Subcutaneous adipose tissue (tissue), 4 donors: Measurements from ENCODE around the gene CCSER2. TPM values are rescaled to one million over a fixed set of nuclear protein-coding genes. Genes with fewer than 3 reads are reported as not detected.

Experiments
- total RNA-seq, 4 donors: library from RNA; depleted of rRNA; stranded (reverse); fragments of >200 nt; gene quantifications; one replicate each; pipeline ENCODE4 v1.1.0, GENCODE V29; 2016
- TF ChIP-seq, protein P1 (sequence below): fragments of 450-650 bp; IDR thresholded peaks from one replicate; pipeline ENCODE4 v1.5.1; 2016; ENCODE audit warnings: low read depth, mild to moderate bottlenecking, control low read depth, antibody characterized with exemption, moderate library complexity

Gene CCSER2
- total RNA-seq, 4 donors from 2014 or later, result 43.7 to 63.9 (median 58.1) TPM

DNA sequence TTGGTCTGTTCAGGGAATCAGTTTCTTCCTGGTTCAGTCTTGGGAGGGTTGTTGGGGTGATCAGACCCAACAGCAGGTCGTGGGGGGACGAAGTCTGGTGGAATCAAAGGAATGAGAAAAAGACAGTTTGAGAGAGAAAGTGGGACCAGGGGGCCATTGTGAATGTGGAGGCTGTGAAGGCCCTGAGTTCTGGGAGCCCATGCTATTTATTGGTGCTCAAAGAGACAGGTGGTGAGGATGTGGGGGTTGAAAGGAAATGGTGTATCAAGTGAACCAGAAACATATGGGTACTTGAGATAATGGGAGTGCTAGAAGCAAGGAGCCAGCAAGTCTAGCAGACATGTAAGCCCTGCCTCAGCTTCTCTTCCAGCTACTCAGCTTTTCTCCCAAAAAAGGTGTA, 84.1 kb downstream of the CCSER2 start:
- TF ChIP-seq, protein P1, sequence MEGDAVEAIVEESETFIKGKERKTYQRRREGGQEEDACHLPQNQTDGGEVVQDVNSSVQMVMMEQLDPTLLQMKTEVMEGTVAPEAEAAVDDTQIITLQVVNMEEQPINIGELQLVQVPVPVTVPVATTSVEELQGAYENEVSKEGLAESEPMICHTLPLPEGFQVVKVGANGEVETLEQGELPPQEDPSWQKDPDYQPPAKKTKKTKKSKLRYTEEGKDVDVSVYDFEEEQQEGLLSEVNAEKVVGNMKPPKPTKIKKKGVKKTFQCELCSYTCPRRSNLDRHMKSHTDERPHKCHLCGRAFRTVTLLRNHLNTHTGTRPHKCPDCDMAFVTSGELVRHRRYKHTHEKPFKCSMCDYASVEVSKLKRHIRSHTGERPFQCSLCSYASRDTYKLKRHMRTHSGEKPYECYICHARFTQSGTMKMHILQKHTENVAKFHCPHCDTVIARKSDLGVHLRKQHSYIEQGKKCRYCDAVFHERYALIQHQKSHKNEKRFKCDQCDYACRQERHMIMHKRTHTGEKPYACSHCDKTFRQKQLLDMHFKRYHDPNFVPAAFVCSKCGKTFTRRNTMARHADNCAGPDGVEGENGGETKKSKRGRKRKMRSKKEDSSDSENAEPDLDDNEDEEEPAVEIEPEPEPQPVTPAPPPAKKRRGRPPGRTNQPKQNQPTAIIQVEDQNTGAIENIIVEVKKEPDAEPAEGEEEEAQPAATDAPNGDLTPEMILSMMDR, result no peak

DNA sequence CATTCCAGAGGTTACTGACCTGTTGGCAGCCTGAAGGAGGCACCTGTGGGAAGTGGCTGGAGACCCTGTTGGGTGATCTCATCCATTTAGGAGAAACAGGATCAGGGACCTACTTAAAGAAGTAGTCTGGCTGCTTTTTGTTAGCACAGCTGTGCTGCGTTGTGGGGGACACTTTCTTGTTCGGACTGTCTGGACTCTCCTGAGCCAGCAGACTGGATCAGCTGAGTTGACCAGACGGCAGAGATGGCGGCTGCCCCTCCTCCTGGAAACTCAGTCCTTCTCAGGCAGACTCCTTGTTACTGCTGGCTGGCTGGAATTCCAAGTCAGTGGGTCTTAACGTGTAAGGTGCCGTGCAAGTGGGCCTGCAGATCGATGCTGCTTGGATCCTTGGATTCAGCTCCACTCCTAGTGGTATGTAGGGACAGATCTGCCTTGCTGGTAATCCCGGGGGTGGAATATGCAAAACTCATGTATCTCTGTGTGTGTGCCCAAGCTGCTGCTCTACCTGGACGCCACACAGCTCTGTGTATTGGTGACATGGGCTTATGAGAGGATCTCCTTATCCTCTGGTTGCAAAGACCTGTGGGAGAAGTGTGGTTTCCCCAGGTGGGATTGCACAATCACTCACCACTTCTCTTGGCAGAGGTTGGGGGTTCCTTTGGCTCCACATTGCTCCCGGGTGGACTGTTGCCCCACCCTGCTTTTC, 87.3 kb downstream of the CCSER2 start:
- TF ChIP-seq, protein P1, result no peak

DNA sequence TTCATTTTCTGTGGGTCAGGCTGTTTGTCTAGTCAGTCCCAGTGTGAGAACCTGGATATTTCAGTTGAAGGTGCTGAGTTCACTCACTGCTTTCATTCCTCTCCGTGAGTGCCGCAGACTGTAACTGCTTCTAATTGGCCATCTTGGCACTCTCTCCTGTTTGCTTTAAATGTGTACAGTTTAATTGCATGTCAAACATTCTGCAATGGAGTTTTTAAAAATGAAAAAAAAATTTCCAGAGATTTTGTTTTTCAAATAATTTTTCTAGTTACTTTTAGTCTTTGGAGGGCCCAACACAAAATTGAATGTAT, 87.8 kb downstream of the CCSER2 start:
- TF ChIP-seq, protein P1, result no peak

DNA sequence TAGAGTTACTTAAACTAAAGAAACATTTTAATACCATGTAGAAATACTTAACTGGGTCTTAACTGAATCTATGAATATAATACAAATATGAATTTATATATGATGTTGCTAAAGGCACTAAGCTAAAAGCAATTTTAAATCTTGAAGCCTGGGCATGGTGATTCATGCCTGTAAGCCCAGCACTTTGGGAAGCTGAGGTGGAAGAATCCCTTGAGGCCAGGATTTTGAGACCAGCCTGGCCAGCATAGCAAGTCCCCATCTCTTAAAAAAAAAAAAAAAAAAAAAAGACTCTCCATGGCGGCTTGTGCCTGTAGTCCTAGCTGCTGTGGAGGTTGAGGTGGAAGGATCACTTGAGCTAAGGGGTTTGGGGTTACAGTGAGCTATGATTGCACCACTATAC, 95.3 kb downstream of the CCSER2 start:
- TF ChIP-seq, protein P1, result no peak

DNA sequence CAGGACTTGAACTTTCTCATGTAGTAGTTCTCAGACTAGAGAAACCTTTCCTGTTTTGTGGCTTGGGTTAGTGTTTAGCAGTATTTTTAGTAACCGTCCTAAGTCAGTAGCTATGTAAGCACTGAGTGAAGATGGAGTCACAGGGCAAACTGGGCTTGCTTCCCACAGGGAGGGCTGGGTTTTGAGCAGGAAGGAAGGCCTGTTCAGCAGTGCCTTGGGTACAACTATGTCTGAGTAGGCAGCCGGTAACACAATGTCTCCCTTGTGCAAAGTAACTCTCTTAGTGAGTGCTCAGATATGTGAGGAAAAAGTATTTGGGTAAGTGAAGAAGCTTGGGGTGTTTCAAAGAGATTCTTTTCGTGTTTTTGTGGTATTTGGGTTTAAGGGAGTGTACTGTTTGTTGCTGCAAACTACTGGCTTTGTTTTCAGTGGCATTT, 96.4 kb downstream of the CCSER2 start:
- TF ChIP-seq, protein P1, result no peak

DNA sequence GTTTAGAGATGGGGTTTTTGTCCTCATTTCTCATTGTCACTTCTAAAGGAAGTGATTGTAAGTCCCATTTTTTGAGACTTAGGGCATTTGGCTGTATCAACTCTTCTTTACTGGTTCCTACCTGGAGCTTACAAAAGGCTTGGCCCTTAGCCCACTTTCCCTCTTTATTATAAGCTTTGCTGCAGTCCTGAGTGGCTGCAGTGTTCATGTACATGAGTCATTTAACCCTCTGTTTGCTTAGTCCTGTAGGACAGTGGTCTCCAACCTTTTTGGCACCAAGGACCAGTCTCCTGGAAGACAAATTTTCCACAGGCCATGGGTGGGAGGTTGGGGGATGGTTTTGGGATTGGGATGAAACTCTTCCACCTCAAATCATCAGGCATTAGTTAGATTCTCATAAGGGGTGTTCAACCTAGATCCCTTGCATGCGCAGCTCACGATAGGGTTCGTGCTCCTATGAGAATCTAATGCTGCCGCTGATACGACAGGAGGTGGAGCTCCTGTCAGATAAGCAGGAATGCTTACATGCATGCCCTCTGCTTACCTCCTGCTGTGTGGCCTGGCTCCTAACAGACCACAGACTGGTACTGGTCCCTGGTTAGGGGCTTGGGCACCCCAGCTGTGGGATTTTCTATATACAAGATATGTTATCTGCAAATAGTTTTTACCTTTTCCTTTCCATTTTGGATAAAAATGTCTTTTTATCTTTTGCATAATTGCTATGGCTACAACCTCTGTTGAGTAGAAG, 99.7 kb downstream of the CCSER2 start:
- TF ChIP-seq, protein P1, result no peak

DNA sequence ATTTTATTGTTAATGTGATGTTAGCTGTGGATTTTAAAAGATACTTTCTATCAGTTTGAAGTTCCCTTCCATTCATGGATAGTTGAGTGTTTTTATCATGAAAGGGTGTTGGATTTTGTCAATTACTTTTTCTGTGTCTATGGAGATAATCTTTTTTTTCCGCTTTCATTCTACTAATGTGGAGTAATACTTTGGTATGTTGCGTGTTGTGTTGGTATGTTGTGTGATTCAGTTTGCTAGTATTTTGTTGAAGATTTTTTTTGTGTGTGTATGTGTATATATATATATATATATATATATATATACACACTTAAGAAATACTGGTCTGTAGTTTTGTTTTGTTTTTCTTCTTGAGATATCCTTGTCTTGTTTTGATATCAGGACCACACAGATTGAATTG, 100.3 kb downstream of the CCSER2 start:
- TF ChIP-seq, protein P1, result no peak
